GM13976 (cell line): ENCODE measurements around the gene GABBR2.
A peak's percentile ranks its signal among the peaks of the same experiment; 100 is the strongest.

ENCODE experiments used
- DNase-seq: peaks from one replicate; pipeline ENCODE4 v3.0.0; 2012; ENCODE audit warnings: low spot score
- in situ Hi-C: fragments of 300-500 bp; cut with MboI; formaldehyde crosslinking; loops from one replicate; pipeline ENCODE4 v1.12.0; 2022; ENCODE audit warnings: low sequenced_read_pairs, mixed read lengths, inconsistent platforms; ENCODE audit not compliant: unreplicated experiment
- TF ChIP-seq, protein P1 (sequence below): IDR thresholded peaks from 2 replicates; pipeline ENCODE4 v1.5.1; 2012; ENCODE audit warnings: borderline replicate concordance, mild to moderate bottlenecking; ENCODE audit not compliant: insufficient read depth; ENCODE audit errors: extremely low read depth, missing control alignments, control extremely low read depth

The GABBR2 gene

DNA sequence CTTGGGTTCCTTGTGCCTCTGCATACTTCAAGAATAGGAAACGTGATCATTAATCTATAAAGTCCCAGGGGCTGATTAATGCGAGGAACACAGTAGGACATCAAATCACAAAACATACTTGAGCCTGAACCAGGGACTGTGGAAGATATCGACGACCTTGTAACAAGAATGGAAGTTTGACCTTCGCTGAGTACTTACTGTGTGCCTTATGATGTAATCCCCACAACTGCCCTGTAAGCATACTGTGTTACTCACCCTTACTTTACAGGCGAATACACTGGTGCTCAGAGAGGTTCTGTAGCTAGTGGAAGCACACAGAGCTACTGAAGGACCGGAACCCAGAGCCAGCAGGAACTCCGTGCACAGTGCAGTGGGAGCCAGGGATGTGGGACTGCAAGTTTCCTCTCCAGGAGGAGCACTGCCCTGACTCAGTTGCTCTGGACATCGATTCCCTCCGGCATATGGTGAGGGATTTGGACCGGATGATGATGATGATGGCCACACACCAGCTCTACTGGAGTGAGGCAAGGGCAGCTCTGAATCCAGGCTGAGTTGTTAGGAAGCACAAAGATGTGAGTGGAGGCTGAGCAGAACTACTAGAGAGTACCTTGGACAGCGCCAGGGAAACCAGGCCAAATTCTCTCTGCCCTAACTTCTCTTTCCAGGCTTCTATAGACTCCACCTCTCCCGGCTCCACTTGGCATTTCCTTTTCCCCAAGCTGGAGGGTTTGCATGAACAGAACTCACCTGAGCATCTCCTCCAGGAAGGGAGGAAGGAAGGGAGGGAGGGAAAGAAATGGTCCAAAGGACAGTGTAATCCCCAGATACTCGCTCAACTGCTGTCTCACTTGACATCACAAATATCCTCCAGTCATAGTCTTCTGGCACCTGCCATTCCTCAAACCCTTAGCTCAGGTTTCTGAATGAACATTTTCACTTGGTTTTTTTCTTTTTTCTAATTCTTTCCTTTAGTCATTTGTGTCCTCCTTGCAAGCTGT is 1.5 kb upstream of the GABBR2 start:
- in situ Hi-C loops: no loop called here
- TF ChIP-seq, protein P1, sequence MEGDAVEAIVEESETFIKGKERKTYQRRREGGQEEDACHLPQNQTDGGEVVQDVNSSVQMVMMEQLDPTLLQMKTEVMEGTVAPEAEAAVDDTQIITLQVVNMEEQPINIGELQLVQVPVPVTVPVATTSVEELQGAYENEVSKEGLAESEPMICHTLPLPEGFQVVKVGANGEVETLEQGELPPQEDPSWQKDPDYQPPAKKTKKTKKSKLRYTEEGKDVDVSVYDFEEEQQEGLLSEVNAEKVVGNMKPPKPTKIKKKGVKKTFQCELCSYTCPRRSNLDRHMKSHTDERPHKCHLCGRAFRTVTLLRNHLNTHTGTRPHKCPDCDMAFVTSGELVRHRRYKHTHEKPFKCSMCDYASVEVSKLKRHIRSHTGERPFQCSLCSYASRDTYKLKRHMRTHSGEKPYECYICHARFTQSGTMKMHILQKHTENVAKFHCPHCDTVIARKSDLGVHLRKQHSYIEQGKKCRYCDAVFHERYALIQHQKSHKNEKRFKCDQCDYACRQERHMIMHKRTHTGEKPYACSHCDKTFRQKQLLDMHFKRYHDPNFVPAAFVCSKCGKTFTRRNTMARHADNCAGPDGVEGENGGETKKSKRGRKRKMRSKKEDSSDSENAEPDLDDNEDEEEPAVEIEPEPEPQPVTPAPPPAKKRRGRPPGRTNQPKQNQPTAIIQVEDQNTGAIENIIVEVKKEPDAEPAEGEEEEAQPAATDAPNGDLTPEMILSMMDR: no peak
- no peak for DNase-seq

DNA sequence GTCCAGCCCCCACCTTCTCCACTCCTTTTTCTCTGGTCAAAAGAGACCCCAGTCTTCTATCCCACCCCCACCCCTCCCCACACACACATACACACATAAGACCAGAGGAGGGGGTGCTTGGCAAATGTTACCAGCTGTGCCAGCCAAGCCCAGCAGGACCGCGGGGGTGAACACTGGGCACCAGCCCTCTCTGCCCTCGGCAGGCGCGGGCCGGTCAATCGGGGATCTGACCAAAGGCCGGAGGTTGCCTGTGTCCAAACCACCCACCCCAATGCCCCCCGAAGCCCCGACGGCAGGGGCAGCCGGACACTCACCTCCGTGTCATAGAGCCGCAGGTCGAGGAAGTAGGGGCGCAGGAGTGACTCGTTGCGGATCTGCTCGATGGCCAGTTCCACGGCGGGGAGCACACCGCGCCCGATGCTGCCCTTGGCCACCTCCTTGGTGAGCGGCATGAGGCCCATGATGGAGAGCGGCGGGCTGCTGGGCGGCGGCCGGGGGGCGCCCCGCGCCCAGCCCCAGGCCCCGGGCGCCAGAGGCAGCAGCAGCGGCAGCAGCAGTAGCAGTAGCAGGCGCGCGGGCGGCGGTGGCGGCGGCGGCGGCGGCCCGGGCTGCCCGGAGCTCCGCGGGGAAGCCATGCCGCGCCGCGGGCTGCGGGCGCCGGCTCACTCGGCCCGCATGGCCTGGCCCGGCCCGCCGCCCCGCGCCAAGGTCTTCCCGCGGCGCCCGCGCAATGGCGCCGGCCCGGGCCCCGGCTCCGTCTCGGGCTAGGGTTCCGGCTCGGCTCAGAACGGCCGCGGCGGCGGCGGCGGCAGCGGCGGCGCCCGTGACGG is 417 bp downstream of the GABBR2 start:
- TF ChIP-seq, protein P1: no peak
- in situ Hi-C loops: no loop called here
- DNase-seq: no peak

DNA sequence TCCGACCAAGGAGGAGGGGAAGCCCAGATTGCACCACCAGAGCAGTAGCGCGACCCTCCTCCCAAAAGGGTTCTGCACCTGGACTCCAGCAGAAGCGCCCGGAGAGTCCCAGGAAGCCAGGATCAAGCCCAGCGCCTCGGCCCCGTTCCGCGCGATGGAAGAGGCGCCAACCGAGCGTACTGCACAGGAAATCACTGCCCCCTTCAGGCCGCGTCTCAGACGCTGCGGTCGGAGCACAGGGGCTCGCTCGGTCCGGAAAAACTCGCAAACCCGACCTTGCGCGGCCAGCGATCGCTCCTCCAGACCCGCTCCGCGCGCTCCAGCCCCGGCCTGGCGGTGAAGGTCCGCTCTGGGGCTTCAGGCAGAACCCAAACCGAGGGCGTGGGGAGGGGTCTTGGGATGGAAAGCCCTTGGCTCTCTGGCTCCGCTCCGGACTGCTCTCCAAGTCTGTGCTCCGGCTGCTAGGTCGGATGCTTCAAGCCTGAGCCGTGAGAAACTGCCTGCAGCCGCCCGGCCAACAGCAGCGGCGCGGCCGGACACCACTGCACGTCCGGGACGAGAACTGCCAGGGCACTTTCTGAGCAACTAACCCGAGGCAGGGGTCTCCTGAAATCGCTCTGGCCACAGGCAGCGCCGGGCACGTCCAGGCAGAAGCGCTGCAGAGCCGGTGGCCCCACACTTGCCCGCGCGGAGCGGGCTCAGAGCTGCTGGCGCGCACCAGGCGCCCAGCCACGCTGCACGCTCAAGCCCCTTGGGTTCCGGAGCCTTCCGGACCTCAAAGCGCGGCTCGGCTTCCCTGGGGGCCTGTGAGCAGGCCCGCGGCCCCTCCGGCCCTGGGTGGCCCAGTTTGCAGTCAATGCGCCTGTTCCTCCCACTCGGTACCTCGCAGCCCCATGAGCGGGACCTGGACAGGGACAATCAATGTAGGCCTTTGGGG is 1.3 kb downstream of the GABBR2 start:
- in situ Hi-C loops: no loop called here
- TF ChIP-seq, protein P1: peak; percentile 20
- DNase-seq: peak; percentile 73

DNA sequence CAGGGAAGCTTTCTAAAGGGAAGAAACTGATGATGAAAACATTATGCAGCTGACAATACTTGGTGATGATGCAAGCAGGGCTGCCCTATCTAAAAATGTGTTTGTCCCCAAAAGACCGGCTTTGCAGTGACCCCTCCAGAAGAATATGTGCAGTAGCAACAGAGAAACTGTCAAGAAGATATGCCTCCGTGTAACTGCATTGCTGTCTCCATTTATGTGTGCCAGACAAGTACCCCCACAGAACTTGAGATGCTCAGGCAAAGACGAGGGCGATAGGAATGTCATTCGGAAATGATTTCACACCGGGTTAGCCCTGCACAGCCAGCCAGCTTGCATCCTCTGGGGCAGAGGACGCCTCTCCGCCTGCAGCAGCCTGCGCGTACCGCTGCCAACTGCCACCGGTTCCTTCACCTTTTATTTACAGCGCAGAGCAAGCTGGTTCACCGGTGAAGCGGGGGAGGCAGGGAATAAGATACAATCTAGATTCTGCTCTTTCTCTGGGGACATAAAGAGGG is 2.0 kb downstream of the GABBR2 start:
- TF ChIP-seq, protein P1: no peak
- in situ Hi-C loops: no loop called here
- DNase-seq: no peak

DNA sequence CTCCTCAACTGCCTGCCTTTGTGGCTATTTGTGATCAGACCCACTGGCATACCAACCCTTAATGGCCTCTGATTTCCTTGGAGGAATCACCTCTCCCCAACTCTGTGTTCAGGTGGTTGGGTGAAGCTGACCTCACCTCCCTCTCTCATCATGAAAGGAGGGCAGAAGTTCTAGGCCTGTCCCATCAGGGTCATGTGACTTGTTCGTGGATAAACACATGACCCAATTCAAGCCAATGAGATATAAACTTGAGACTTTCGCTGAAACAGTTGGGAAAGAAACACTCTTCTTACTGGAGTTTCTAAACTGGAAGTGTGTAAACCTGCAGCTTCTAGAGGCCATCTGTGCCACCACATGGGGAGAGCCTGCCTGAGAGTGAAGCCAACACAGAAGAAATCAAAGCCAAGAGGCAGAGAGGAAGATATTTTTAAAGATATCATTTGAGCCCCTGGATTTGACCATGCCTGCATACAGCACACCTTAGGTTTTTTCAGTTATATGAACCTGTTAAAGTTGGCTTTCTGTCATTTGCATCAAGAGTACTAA is 5.8 kb downstream of the GABBR2 start:
- TF ChIP-seq, protein P1: no peak

More for the DNA sequence above, 5.8 kb downstream of the GABBR2 start:
- no peak for DNase-seq
- in situ Hi-C loops: no loop called here
